ENCODE measurements around the gene CFAP299.

- TF ChIP-seq CTCF (IDR thresholded peaks at IDR 0.05) (no peak), POLR2AphosphoS5 (IDR thresholded peaks at IDR 0.05) (no peak), POLR2A (IDR thresholded peaks at IDR 0.05; ENCODE audit: low read depth) (no peak), EP300 (IDR thresholded peaks at IDR 0.05) (no peak)
Measured at GRCh38 chr4:80407246-80407645, 71.7 kb downstream of the CFAP299 start.

Data from esophagus muscularis mucosa (tissue), 4 donors.